Measurements from ENCODE around the gene B4GALT3.

- TF ChIP-seq ATF2 (IDR thresholded peaks at IDR 0.05; ENCODE audit: low read length): no peak
- TF ChIP-seq RNF2 (IDR thresholded peaks at IDR 0.05; ENCODE audit: borderline replicate concordance, low read depth, low read length, missing control alignments, poor library complexity, severe bottlenecking): no peak
- TF ChIP-seq CTCF (IDR thresholded peaks at IDR 0.05; ENCODE audit: control extremely low read depth in 1 of 3, insufficient read depth in 1 of 3, low read depth in 1 of 3, low read length in 3 of 3): no peak
- TF ChIP-seq TAF1 (IDR thresholded peaks at IDR 0.05; ENCODE audit: low read depth, low read length): no peak
- TF ChIP-seq POLR2A (IDR thresholded peaks at IDR 0.05; ENCODE audit: control extremely low read depth in 1 of 2, low read depth in 2 of 2, low read length in 2 of 2): no peak
- no peak for TF ChIP-seq RFX5 (IDR thresholded peaks at IDR 0.05; ENCODE audit: borderline replicate concordance, low read depth, low read length)
- TF ChIP-seq JUND (IDR thresholded peaks at IDR 0.05; ENCODE audit: low read length): no peak
- no peak for TF ChIP-seq BRCA1 (IDR thresholded peaks at IDR 0.05; ENCODE audit: low read depth, low read length)
- no peak for TF ChIP-seq BACH1 (IDR thresholded peaks at IDR 0.05; ENCODE audit: low read length)
- TF ChIP-seq SIRT6 (IDR thresholded peaks at IDR 0.05; ENCODE audit: low read length): no peak
- no peak for TF ChIP-seq TAF7 (optimal IDR thresholded peaks at IDR 0.05; ENCODE audit: borderline replicate concordance, low read depth, low read length)
- TF ChIP-seq USF2 (IDR thresholded peaks at IDR 0.05; ENCODE audit: low read length): no peak
These were observed 17.9 kb upstream of the B4GALT3 start for GRCh38 chr1:161195171-161195570.

All from H1 (cell line).